H1 (cell line): ENCODE data around the gene DNAI1. TPM values are rescaled to one million over a fixed set of nuclear protein-coding genes. Genes with fewer than 3 reads are reported as not detected.

Source experiments
- FOSL1 ChIP-seq: IDR thresholded peaks from 2 replicates; pipeline ENCODE4 v1.6.1; 2011; ENCODE audit warnings: mild to moderate bottlenecking, low read depth, low read length, moderate library complexity; ENCODE audit not compliant: insufficient read depth
- polyA plus RNA-seq, 7 experiments: library from polyadenylated mRNA; depleted of rRNA in 3 of 7; stranded (reverse) in 5 of 7; unstranded in 2 of 7; fragments of >200 nt in 5 of 7; fragments of 200-250 nt in 2 of 7; gene quantifications; 1 replicate in 5 of 7; 2 replicates in 1 of 7; 4 replicates in 1 of 7; pipeline versions ENCODE4 v1.2.1 to v1.2.3, GENCODE V29; 2011 to 2013; ENCODE audit warnings: missing spikeins in 2 of 7, mixed read lengths in 2 of 7
- total RNA-seq: library from RNA; stranded (reverse); fragmentation: NEBNext Ultra II Directional; extraction: Animal tissue kit (Norgen Biotek cat#: 25700); gene quantifications from 2 replicates; pipeline ENCODE4 v1.2.1, GENCODE V29; 2021
- TF ChIP-seq, protein P1 (sequence below): fragments of 300-600 bp; sonication (generic); IDR thresholded peaks from 2 replicates; pipeline ENCODE4 v1.7.1; 2012; ENCODE audit warnings: low read length, moderate library complexity, mild to moderate bottlenecking, inconsistent platforms; ENCODE audit not compliant: insufficient replicate concordance

DNAI1 gene
- total and polyA plus RNA-seq, 2 of the 8 experiments (the other 6 are each of a cell fraction or from before 2014, with no cell fraction given) = 0.37 to 0.54 TPM

DNA sequence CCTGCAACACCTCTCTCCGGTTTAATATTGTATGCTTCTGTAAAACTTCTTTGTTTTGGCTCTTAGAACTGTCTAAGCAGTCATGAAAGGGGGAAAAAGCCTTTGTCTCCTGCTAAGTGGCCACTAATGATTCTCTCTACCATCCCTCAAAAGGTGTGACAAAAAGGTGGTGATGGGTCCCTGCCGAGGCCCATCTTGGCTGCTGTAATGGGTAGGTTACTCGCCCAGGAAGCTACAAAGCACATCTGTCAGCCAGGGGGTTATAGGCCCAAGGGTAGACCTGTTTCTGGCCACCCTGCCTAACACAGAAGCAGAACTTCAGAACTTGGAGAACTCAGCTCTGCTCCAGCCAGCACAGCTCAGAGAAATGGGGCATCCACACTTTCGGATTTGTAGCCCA lies 1.9 kb upstream of the DNAI1 start (continued):
- TF ChIP-seq, protein P1, sequence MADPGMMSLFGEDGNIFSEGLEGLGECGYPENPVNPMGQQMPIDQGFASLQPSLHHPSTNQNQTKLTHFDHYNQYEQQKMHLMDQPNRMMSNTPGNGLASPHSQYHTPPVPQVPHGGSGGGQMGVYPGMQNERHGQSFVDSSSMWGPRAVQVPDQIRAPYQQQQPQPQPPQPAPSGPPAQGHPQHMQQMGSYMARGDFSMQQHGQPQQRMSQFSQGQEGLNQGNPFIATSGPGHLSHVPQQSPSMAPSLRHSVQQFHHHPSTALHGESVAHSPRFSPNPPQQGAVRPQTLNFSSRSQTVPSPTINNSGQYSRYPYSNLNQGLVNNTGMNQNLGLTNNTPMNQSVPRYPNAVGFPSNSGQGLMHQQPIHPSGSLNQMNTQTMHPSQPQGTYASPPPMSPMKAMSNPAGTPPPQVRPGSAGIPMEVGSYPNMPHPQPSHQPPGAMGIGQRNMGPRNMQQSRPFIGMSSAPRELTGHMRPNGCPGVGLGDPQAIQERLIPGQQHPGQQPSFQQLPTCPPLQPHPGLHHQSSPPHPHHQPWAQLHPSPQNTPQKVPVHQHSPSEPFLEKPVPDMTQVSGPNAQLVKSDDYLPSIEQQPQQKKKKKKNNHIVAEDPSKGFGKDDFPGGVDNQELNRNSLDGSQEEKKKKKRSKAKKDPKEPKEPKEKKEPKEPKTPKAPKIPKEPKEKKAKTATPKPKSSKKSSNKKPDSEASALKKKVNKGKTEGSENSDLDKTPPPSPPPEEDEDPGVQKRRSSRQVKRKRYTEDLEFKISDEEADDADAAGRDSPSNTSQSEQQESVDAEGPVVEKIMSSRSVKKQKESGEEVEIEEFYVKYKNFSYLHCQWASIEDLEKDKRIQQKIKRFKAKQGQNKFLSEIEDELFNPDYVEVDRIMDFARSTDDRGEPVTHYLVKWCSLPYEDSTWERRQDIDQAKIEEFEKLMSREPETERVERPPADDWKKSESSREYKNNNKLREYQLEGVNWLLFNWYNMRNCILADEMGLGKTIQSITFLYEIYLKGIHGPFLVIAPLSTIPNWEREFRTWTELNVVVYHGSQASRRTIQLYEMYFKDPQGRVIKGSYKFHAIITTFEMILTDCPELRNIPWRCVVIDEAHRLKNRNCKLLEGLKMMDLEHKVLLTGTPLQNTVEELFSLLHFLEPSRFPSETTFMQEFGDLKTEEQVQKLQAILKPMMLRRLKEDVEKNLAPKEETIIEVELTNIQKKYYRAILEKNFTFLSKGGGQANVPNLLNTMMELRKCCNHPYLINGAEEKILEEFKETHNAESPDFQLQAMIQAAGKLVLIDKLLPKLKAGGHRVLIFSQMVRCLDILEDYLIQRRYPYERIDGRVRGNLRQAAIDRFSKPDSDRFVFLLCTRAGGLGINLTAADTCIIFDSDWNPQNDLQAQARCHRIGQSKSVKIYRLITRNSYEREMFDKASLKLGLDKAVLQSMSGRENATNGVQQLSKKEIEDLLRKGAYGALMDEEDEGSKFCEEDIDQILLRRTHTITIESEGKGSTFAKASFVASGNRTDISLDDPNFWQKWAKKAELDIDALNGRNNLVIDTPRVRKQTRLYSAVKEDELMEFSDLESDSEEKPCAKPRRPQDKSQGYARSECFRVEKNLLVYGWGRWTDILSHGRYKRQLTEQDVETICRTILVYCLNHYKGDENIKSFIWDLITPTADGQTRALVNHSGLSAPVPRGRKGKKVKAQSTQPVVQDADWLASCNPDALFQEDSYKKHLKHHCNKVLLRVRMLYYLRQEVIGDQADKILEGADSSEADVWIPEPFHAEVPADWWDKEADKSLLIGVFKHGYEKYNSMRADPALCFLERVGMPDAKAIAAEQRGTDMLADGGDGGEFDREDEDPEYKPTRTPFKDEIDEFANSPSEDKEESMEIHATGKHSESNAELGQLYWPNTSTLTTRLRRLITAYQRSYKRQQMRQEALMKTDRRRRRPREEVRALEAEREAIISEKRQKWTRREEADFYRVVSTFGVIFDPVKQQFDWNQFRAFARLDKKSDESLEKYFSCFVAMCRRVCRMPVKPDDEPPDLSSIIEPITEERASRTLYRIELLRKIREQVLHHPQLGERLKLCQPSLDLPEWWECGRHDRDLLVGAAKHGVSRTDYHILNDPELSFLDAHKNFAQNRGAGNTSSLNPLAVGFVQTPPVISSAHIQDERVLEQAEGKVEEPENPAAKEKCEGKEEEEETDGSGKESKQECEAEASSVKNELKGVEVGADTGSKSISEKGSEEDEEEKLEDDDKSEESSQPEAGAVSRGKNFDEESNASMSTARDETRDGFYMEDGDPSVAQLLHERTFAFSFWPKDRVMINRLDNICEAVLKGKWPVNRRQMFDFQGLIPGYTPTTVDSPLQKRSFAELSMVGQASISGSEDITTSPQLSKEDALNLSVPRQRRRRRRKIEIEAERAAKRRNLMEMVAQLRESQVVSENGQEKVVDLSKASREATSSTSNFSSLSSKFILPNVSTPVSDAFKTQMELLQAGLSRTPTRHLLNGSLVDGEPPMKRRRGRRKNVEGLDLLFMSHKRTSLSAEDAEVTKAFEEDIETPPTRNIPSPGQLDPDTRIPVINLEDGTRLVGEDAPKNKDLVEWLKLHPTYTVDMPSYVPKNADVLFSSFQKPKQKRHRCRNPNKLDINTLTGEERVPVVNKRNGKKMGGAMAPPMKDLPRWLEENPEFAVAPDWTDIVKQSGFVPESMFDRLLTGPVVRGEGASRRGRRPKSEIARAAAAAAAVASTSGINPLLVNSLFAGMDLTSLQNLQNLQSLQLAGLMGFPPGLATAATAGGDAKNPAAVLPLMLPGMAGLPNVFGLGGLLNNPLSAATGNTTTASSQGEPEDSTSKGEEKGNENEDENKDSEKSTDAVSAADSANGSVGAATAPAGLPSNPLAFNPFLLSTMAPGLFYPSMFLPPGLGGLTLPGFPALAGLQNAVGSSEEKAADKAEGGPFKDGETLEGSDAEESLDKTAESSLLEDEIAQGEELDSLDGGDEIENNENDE = no peak
- no peak for TF ChIP-seq FOSL1
